Pulmonary artery endothelial cell (primary cell): ENCODE data around the gene CALD1. TPM values are rescaled to one million over a fixed set of nuclear protein-coding genes. Genes with fewer than 3 reads are reported as not detected.

Experiments used
- DNase-seq: peaks from one replicate; pipeline ENCODE4 v3.0.0-alpha.2; 2011; ENCODE audit warnings: low read depth, low spot score
- total RNA-seq: library from RNA; depleted of rRNA; stranded (reverse); fragments of >200 nt; gene quantifications from 2 replicates; pipeline ENCODE4 v1.2.3, GENCODE V29; 2014

The CALD1 gene
- total RNA-seq, 1 donor from 2014 or later: 308 TPM

DNA sequence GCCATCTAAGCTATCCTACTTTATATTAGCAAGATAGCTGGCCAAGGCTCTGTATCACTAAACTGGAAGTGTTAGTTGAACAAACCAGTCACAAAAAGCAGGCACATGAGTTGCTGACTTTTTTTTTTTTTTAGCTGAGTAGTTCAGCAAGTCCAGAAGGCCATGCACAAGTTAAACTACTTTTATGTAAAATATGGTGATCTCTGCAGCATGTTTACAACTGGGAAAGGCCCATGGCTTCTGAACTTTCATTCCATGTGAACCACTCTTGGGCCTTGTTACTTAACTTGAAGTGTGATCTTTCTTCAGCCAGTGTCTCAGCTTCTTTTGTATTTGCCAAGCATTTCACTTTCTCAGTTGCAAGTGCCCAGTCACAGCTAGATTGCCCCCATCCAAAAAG, 78.5 kb downstream of the CALD1 start:
- no peak for DNase-seq

DNA sequence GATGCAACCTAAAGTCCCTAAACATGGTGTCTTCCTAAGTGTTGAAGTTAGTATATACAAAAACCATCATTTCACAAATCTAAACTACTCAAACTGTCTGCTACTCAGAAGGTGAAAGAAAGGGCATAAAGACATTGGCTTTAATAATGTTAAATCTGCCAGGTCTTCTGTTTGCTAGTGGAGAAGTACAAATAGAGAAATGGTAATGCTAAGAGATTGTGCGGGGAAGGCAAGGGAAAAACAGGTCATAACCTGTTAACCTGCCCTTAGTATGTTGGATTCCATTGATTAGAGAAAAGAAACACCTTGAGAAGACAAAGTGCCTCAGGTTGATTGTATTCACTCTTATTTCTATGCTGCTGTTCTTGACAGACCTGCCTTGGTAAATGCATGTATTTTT, 80.3 kb downstream of the CALD1 start:
- no peak for DNase-seq

DNA sequence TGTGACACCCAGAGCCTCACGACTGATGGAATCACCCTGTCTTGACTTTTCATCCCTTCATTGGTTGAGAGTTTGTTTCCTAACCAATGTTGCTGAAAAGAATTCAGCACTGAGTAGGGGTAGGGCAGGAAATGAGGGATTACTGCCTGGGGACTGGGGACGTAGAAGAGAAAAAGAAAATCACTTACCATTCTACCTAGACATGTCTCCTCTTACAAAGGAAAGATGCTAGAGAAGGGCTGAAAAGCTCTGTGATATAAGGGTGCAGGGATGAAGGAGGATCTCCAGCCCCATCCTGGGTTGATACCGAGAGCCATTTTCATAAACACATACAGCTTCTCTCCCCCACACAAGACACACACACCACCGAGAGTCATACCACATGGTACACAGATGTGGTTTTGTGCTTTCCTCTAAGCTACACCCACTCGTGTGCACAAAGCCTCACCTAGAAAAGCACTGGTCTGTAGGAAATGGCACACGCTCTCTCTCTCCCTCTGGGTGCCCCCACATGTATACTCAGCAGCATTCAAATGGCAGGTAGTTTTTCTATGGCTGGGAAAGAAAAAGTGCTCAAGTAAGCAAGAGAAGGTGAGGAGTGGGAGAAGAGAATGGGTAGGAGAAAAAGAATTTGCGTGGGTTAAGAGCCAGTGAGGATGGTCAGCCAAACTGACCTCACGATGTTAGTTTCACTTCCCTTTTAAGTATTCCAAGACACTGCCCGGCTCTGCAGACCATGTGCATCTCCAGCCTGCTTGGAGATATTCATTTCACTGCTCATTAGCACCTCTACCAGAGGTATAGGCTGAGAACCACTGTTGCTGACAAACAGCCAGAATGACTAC, 85.8 kb downstream of the CALD1 start:
- DNase-seq: no peak

DNA sequence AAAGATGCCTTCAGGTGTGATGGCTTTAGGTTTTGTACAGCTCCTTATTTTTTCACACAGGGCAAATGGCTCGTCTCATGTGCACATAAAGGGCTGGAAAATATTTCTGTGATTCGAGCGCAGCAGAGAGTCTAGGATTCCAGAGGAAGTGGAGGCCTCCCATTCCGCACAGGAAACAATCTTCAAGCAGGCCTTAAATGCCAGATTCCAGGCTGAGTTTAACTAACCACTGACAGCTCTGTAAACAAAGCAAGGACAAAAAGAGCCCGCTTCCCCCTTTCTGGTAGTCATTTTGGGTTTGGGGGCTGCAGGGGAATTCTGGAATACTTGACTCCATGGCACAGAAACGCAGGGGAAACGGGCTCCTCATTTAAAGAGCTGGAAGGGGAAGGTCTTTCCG, 87.2 kb downstream of the CALD1 start:
- DNase-seq: peak; percentile 36

DNA sequence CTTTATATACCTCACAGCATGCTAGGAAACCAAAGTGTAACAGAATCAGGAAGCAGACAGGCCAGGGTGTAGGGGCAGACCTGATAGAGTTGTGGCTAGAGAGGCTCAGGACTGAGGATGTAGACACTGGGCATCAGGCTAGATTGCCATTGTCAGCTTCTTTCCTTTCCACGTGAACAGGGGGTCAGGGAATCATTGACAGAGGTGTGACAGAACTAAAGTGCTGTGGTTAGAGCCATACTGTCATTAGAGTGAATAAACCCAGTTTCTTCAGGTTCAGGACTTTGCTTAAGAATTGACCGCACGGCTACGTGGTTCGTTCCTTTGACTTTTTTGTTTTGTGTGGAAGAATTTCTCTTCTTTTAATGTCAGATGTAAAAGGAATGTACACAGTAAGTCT, 90.7 kb downstream of the CALD1 start:
- DNase-seq: no peak

DNA sequence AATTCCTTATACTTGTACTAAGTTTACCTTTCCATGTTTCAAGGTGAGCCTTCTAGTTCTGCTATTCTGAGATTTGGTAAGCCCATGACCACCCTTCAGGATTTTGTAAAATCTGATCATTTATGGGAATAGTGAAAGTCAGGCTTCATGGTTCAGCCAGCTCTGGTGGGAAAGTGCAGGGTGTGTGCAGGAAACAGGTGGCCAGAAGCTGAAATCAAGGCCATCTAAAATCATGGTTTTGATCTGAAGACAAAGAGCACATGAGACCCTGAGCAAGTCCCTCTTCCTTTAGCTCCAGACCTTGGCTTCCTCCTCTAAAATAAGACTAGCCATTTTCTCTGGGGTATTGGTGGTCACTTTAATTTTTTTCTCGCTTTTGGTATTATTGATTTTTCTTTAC, 91.3 kb downstream of the CALD1 start:
- no peak for DNase-seq

DNA sequence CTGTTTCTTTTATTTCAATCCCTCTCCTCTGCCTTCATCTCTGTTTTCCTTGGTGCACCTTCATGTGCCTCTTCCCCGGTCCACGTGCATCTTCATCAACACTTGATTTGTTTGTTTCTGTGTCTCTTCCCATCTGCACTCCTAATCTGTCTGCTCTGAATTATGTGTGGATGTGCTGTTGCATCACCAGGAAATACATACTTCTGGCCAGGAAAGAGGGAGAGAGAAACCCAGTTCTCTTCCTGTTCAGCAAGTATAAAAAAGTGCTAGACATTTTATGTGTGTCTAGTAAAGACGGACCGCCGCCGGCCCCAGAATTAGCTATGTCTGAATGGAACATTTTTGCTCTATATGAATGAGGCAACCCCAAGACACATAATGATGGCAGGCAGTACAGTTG, 93.8 kb downstream of the CALD1 start:
- no peak for DNase-seq

DNA sequence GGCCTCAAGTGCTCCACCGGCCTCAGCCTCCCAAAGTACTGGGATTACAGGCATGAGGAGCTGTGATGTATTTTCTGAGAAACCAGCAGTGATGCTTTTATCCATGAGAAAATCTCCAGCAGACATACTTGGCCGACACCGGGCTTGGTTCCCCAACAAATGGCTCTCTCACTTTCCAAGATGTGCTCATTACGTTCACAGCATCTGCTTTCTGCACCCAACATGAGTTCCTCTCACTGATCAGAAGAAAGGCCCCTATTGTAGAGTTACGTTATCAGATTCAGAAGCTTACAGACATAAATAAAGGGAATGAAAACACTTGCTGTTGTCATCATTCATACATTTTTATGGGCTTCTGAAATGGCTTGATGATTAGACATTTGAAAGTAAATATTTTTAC, 95.0 kb downstream of the CALD1 start:
- DNase-seq: no peak

DNA sequence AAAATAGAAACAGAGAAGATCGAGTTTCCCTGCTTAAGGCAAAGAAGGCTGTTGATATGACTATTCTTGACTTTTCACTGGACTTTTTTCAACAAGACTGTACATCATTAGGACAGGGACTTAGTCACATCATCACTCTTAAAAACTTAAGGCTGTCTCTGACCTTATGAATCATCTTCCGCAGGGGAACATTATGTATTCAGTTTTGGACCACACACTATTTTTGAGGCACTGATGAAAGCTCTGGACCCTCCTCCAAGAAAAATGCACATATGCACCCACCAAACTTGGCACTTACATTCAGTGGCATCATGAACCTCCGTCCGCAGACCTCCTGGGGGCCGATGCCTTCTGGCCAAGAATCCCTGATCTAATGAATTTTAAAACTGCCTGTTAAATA, 96.4 kb downstream of the CALD1 start:
- DNase-seq: no peak

DNA sequence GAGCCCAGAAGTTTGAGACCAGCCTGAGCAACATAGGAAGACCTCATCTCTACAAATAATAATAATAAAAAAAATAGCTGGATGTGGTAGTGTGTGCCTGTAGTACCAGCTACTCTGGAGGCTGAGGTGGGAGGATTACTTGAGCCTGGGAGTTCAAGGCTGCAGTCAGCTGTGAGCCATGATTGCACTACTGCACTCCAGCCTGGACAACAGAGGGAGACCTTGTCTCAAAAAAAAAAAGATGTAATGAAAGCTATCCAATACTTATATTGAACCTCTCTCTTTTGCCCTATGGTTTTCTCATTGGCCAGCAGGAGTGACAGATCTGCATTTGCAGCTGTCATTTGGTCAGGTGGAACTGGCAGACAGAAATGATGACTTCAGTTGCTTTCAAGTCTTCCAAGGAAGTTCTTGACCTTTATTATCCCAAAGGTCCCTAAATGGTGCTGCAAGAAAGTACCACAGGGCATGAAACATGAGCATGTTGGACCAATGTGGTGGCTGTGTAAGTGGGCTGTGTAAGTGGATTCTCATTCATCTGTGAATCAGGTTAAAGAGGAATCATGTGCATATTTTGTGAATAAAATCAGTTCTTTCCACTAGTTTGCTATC, 99.4 kb downstream of the CALD1 start:
- DNase-seq: no peak

DNA sequence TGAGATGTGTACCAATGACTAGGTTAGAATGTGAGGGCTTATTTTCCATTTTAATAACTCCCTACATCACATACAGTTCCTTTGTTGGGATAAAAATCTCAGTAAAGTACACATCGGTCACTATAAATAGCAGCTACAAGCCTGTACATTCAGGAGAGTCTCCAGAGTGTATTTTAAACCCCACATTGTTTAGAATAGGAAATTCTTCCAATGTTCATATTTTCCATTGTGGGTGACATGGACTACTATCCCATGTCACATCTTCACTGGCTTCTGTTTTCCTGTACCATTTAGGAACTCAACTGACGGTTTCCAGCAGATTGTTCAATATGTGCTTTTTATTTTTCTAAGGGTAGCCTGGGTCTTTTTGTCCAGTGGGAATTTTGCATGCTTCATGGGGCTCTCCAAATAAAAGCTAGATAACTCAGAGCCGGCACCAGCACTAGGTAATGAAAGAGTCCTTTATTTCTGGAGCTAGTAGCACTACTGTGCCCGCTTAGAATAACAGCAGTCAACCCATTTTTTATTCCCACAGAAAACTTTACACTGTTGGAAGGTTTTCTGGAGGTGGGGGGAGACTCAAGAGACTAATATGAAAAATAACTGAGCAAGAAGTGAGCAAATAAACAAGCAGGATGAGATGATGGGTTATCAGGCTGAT, 100.5 kb downstream of the CALD1 start:
- DNase-seq: no peak

DNA sequence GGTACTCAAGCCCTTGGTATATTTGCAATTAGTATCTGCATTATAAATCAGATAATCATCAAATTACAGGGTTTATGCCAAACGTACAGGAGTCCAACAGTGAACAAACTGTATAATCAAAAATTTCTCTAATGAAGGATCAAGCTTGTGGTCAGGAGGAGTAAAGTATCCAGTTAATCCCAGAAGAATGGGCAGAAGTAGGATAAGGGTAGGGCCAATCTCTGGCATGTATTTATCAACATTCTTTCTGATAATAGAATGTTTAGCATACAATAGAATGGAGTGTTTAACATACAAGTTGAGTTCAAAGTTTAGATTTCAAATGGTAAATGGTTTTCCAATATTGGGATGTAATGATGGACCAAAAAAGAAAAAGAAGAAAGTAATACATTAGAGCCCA, 103.0 kb downstream of the CALD1 start:
- no peak for DNase-seq

DNA sequence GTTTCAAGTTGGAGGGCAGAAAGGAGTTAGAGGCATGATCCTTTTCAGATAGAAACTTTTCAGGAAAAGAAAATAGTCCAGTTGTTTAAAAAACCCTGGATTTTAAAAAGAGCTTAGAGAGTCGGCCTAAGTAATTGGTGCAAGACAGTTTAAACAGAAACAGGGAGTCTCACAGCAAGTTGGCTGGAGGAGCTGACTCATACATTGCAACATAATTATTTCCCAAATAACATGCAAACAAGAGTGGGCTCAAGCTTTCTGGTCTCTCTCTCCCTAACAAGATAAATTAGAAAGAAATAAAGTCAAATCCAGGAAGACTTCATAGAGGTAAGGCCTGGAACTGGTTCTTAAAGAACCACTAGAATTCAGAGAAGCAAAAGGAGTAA, 106.5 kb downstream of the CALD1 start:
- DNase-seq: no peak

DNA sequence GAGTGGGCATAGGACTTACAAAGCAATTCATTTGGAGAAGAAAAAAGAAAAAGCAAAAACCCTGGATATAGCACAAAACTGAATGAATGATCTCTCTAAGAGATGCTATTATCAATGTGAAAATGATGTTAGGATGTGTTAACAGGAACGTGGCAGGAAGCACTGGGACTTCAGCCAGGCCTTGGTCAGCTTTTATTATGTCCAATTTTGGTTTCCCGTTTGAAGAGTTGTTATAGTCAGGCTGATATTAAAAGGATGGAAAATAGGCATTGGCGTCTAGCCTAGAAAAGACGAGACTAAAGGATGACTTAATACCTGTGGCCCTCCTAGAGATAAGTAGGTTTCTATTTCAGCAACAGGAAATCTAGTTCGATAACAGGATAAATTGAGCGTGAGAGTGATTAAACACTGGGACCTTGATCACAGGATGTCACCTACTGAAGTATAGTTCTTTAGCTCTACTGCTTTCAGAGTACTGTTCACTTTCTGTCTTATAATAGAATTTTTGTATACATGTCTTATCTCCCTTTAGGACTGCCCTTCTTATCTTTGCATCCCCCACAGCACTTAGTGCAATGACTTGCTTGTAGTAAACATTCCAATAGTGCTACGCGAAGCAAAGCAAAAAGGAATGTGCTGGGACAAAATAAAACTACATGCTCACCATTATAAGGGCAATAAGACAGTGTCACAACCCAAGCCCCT, 107.1 kb downstream of the CALD1 start:
- DNase-seq: peak; percentile 39

DNA sequence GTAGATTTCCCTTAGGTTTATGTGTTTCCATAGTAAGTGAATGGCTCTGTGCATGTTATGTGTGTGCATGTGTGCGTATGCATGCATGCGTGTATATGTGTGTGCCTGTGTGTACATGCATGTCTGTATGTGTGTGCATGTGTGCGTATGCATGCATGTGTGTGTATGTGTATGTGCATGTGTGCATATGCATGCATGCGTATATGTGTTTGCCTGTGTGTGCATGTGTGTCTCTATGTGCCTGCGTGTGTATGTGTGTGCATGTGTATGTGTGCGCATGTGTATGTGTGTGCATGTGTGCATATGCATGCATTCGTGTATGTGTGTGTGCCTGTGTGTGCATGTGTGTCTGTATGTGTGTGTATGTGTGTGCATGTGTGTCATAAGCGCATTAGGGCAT, 108.1 kb downstream of the CALD1 start:
- no peak for DNase-seq

DNA sequence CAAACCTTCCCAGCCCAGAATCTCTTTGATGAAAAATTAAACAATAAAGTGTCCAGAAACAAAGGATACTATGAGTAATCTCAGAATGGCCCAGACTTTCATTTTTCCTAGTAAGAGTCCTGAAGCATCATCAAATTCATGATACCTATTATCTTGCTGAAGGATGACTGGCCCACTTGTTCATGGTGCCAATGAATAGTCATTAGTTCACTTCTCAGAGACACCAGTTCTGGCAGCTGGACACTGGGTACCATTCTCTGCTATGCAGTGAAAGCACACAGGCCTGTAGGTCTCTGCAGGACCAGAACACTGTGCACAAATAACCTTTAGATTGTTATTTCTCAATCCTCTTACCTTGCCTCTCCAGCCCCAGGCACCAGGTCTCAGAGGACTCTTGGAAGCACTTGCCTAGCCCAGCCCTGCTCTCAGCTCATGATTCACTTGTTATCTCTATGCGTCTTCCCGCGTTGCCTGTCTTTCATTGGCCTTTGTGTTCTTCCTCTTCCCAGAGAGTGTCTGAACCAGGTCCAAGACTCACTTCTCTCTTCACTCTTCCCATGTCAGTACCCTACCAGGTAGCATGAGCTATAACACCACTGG, 108.8 kb downstream of the CALD1 start:
- DNase-seq: no peak

DNA sequence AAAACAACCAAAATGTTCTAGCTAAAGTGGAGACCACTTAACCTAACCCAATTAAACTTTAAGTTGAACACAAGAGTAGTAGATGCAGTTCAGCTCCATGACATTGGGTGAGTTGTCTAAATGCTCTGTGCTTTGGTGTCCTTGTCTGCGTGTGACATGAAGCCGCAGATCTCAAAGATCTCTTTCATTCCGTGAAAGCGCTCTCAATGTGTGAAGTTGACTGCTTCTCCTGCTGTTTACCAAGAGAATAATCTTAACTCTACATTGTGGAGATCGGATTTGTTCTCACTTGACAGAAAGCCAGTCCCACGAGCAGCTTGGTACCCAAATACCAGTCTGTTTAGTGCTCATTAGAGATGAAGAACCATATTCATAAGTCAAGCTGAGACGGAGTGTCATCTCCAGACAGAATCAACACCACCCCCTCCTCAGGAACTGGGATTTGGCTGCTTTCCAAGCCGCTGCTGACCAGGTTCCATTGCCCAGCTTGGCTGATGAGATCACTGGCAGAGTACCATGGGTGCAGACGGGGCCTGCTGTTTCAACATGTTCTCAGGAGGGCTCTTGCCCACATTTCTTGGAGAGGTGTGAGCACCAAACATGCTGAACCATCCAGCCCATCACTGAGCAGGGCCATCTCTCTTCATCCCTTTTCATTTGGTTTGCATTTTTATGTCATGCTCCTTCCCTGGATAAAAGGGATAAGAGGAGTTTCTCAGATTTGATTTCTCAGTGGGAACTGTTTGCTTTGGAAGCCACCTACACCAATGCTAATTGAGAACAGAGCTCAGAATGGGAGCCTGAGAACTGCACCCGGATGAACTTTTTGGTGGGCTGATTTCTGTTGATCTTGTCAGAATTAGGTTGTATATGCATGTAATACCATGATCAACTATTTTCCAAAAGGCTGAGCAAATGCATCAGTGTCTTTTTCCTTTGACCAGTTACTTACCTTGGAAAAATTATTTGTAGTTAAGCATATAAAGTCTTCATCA, 111.1 kb downstream of the CALD1 start:
- no peak for DNase-seq

DNA sequence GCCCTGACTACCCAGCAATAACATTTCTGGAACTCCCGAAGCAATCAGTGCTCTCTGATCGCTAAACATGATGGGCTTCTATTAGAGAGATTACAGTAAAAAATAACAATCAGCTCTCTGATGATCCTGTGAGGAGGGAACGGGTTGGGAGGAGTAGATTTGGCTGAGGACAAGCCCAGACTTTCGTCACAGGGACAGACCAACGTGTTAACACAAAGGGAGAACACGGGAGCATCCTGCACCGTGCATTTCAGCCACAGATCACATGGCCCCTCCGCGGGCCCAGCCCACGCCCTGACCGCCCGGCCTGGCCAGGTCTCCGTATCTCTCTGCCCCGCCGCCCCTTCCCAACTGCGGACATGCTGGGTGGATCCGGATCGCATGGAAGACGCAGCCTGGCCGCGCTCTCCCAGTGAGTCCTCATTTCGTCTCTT, 111.8 kb downstream of the CALD1 start:
- no peak for DNase-seq

DNA sequence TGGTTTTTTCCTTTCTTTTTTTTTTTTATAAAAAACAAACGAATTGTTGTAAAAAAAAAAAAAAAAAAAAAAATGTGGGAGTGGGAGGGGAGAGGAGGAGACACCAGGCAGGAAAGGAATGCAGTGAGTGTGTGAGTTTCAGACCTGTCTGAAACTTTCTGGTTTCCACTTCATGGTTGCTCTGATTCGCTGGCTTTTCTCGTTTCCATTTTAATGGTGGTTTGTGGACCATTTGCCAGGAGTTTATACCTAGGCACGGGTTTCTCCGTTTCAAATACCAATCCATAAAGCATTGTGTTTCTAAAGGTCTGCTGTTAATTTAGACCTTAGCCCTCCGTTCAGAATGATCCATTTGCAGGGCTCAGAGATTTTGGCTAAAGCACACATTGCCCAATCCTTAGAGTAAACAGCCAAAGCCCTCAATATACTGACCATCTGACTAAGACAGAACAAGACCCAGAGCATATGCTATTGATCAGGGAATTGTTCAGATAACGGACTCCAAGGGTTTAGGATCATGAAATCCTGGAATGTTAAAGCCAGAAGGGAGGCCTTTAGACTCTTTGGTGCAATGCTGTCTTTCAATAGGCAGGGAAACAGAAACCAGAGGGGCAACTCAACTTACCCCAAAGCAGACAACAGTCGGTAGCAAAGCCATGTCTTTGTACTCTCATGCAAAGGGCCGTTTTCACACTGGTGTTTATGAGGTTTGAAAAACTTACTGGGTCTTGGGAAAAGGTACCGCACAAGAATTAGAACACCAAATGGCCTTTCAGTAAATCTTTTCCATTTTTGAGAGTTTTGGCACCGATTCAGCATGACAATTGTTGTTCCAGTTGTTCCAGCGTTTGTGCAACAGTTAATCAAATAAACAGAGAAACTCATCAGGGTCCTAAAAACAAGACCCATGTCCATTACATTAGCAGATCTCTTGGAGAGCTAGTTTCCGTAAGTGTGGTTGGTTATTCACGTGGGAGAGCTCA, 112.6 kb downstream of the CALD1 start:
- no peak for DNase-seq
